Choroid plexus epithelial cell (primary cell): ENCODE data around the gene FGD4.

ENCODE experiments used
- DNase-seq: peaks from one replicate; pipeline ENCODE4 v3.0.0-alpha.2; 2010; ENCODE audit warnings: low read depth
- H3K4me3 ChIP-seq: 2 replicates; pipeline ENCODE4 v1.5.1; 2011; ENCODE audit warnings: low read depth, mild to moderate bottlenecking, control low read depth, low read length, moderate library complexity
- TF ChIP-seq, protein P1 (sequence below): conservative IDR thresholded peaks from 2 replicates; pipeline ENCODE4 v1.5.1; 2011; ENCODE audit warnings: low read depth, mild to moderate bottlenecking, control low read depth, inconsistent platforms, low read length, moderate library complexity

FGD4 gene

DNA sequence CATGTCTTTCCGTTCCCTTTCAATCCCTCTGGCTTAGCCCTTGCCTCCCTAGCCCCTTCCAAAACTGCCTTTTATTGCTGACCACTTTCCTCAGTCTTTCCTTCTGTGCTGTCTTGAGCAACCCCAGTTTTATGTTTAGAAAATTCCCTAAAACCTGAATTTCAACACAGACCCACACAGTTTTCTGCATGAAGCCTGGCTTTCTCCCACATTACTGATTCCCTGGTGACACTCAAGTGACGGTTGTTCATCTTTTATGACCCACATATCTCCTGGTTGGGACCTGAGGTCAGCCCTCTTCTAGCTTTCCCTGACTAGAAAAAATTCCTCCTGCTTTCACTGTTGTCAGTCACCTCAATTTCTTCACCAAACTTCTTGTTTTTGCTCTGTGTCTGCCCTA lies 21.0 kb downstream of the FGD4 start:
- DNase-seq: no peak
- TF ChIP-seq, protein P1, sequence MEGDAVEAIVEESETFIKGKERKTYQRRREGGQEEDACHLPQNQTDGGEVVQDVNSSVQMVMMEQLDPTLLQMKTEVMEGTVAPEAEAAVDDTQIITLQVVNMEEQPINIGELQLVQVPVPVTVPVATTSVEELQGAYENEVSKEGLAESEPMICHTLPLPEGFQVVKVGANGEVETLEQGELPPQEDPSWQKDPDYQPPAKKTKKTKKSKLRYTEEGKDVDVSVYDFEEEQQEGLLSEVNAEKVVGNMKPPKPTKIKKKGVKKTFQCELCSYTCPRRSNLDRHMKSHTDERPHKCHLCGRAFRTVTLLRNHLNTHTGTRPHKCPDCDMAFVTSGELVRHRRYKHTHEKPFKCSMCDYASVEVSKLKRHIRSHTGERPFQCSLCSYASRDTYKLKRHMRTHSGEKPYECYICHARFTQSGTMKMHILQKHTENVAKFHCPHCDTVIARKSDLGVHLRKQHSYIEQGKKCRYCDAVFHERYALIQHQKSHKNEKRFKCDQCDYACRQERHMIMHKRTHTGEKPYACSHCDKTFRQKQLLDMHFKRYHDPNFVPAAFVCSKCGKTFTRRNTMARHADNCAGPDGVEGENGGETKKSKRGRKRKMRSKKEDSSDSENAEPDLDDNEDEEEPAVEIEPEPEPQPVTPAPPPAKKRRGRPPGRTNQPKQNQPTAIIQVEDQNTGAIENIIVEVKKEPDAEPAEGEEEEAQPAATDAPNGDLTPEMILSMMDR: no peak

DNA sequence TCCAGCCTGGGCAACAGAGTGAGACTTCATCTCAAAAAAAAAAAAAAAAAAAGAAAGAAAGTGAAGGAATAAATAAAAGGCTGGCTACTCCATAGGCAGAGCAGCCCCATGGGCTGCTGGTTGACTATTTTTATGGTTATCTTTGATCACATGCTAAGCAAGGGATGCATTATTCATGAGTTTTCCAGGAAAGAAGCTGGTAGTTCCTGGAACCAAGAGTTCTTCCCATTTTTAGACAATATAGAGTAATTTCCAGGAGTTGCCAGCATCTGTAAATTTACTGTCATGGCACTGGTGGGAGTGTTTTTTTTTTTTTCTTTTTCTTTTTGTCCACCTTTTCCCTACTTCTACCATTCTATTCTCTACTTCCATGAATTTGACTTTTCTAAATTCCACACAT lies 24.2 kb downstream of the FGD4 start:
- TF ChIP-seq, protein P1: no peak
- no peak for DNase-seq
- H3K4me3 ChIP-seq: no peak overlapping the region

More for the DNA sequence above, 21.0 kb downstream of the FGD4 start:
- no peak overlapping the region for H3K4me3 ChIP-seq

DNA sequence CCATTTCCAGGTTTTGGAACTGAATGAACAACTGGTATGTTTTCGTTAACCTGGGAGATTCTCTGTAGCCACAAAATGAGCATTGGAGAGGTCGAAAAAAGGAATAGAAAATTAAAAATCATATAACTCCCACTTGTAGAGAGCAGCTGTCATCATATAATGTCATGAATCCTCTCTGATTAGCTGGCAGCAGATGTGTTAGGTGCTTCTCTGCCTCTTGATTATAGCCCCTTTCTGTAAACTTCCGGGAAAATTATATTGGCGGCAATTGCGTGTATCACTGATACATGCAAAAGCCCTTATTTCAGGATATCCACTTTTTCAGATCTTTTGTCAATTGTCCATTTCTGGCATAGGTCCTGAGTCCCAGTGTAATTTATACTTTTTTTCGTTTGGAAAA lies 31.7 kb downstream of the FGD4 start:
- TF ChIP-seq, protein P1: no peak
- H3K4me3 ChIP-seq: no peak overlapping the region

DNA sequence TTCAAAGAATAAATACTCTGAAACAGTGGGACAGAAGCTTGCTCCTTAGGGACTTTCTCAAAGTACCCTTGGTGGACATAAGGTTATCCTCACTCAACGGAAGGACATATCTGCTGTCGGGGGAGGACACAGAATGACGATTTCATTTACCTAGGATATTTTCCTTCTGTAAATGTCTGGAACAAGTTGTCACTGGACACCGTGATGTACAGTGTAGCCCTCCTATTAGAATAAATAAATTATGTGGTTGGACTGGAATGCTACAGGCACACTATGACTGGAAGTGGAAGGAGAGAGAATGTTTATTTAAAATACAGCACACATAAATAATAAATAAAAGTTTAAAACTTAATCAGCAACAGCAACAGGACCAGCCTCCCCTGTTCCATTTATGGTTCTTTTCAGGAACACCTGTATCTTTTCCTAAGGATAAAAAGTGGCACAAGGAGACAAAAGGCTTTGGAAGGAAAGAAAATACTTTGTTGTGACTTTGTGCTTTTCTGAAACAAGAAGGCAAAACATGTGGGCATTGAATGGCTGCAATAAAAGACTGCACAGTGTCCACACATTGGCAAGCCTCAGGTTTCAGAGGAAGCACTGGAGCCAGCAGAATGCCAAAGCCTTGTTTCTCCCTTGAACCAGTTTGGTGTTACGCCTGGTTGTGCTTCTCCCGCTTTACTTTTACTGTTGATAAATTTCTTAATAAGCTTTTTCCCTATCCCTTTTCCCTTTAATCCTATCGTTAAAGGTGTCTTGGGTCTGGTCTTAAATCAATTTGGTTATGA lies 36.8 kb downstream of the FGD4 start:
- DNase-seq: peak; percentile 77
- H3K4me3 ChIP-seq: peak overlapping the region; percentile 24
- TF ChIP-seq, protein P1: no peak

More for the DNA sequence above, 31.7 kb downstream of the FGD4 start:
- no peak for DNase-seq

DNA sequence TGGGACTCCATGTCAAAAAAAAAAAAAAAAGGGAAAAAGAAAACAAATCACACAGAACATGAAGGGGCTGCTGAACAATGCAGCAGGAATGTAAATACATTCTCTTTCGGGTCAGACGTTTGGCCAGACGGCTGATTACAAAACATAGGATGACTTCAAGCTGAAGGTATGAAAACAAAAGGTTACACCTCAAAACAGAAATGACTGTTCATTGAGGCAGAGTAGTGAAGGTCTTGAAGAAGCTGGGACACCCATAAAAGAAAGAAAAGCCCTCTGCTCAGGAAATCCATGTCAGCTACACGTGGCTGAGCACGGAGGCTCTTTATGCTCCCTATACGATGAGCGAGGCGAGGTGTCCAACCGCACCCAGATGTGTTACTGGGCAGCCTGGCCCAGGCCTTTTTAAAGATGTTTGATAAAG lies 37.7 kb downstream of the FGD4 start:
- peak; percentile 98 for DNase-seq

DNA sequence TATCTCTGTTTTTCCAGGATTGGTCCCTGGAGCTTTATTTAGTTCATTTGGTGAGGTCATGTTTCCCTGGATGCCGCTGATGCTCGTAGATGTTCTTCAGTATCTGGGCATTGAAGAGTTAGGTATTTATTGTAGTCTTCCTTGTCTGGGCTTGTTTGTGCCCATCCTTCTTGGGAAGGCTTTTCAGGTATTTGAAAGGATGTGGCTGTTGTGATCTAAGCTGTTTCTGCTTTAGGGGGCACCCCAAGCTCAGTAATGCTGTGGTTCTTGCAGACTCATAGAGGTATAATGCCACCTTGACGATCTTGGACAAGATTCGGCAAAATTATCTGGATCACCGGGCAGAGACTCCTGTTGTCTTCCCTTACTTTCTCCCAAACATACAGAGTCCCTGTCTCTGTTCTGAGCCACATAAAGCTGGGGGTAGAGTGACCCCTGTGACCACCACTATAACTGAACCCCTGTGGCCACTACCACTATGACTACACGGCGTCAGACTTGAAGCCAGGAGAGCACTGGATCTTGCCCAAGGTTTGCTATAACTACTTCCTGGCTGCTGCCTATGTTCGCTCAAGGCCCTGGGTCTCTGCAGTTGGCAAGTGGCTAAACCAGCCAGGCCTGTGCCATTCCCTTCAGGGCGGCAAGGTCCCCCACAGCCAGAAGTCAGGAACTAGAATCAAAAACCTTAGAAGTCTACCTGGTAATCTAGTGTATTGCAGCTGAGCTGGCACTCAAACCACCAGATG lies 40.9 kb downstream of the FGD4 start:
- no peak for DNase-seq
- TF ChIP-seq, protein P1: no peak
- no peak overlapping the region for H3K4me3 ChIP-seq

More for the DNA sequence above, 37.7 kb downstream of the FGD4 start:
- H3K4me3 ChIP-seq: no peak overlapping the region
- TF ChIP-seq, protein P1: no peak

DNA sequence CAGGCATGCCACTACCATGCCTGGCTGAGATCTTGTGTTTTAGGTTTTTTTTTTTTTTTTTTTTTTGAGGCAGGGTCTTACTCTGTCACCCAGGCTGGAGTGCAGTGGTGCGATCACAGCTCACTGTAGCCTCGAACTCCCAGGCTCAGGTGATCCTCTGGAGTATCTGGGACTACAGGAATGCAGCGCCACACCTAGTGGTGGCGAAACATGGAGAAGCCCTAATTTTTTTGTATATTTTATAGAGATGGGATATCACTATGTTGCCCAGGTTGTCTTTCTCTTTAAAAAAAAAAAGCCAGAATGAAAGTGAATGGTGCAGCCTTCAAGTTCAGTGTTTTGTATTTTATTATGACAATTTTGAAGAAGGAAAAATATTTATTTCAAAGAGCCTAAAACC lies 44.1 kb downstream of the FGD4 start:
- no peak for DNase-seq
- TF ChIP-seq, protein P1: no peak
- H3K4me3 ChIP-seq: no peak overlapping the region
